Peyer's patch (tissue), 4 donors: ENCODE measurements around the gene CD48.

Source experiments
- POLR2A ChIP-seq, 2 donors: fragments of 450-650 bp; IDR thresholded peaks; one replicate each; pipeline ENCODE4 v1.5.1; 2017; ENCODE audit warnings: antibody characterized with exemption in 2 of 2, mild to moderate bottlenecking in 2 of 2, moderate library complexity in 2 of 2
- TF ChIP-seq, protein P1 (sequence below), 6 experiments: fragments of 450-650 bp in 4 of 6; fragments of 200-600 bp in 2 of 6; sonication (generic) in 1 of 6; IDR thresholded peaks; one replicate each; pipeline ENCODE4 v1.5.1; 2017 to 2019; ENCODE audit warnings: antibody characterized with exemption in 6 of 6, mild to moderate bottlenecking in 3 of 6, moderate library complexity in 1 of 6

DNA sequence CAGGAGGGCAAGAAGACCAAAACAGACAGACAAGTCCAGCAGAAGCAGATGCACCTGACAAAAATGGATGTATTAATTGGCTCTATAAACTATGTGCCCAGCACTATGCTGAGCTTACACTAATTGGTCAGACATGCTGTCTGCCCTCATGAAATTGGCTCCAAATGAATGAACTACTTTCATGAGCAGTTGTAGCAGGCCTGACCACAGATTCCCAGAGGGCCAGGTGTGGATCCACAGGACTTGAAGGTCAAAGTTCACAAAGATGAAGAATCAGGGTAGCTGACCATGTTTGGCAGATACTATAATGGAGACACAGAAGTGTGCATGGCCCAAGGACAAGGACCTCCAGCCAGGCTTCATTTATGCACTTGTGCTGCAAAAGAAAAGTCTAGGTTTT, 42.0 kb upstream of the CD48 start:
- no peak for TF ChIP-seq POLR2A (IDR thresholded peaks at IDR 0.05)
- TF ChIP-seq, protein P1, sequence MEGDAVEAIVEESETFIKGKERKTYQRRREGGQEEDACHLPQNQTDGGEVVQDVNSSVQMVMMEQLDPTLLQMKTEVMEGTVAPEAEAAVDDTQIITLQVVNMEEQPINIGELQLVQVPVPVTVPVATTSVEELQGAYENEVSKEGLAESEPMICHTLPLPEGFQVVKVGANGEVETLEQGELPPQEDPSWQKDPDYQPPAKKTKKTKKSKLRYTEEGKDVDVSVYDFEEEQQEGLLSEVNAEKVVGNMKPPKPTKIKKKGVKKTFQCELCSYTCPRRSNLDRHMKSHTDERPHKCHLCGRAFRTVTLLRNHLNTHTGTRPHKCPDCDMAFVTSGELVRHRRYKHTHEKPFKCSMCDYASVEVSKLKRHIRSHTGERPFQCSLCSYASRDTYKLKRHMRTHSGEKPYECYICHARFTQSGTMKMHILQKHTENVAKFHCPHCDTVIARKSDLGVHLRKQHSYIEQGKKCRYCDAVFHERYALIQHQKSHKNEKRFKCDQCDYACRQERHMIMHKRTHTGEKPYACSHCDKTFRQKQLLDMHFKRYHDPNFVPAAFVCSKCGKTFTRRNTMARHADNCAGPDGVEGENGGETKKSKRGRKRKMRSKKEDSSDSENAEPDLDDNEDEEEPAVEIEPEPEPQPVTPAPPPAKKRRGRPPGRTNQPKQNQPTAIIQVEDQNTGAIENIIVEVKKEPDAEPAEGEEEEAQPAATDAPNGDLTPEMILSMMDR (IDR thresholded peaks at IDR 0.05): no peak
